CD4-positive, alpha-beta T cell treated with Interleukin-4 for 4 hours (primary cell): ENCODE data around the gene ALPP.
"Not testable (repeated sequence)": the region's sequence is repeated elsewhere in the genome, so short reads cannot be mapped to it uniquely, and the experiment has no call there.

Source experiments
- DNase-seq: peaks from one replicate; pipeline ENCODE4 v3.0.0-alpha.2; 2020

Gene ALPP

GRCh38 chr2:232382331-232383225, 4.0 kb downstream of the ALPP start:
- DNase-seq: no peak

GRCh38 chr2:232384466-232384865, 5.9 kb downstream of the ALPP start:
- DNase-seq: no peak

GRCh38 chr2:232385058-232385457, 6.5 kb downstream of the ALPP start:
- DNase-seq: not testable (repeated sequence)

GRCh38 chr2:232385660-232386489, 7.3 kb downstream of the ALPP start:
- DNase-seq: no peak

- DNase-seq: no peak
Measured at GRCh38 chr2:232386490-232386739, 7.9 kb downstream of the ALPP start.

GRCh38 chr2:232386740-232387450, 8.3 kb downstream of the ALPP start:
- DNase-seq: no peak

GRCh38 chr2:232387451-232388171, 9.1 kb downstream of the ALPP start:
- DNase-seq: no peak

- DNase-seq: no peak
Measured at GRCh38 chr2:232388324-232388891, 9.9 kb downstream of the ALPP start.

- DNase-seq: no peak
Measured at GRCh38 chr2:232389327-232389726, 10.8 kb downstream of the ALPP start.

- DNase-seq: no peak
Measured at GRCh38 chr2:232390661-232391060, 12.1 kb downstream of the ALPP start.

- DNase-seq: no peak
Measured at GRCh38 chr2:232393556-232393955, 15.0 kb downstream of the ALPP start.

GRCh38 chr2:232394431-232394830, 15.9 kb downstream of the ALPP start:
- not testable (repeated sequence) for DNase-seq

GRCh38 chr2:232395586-232395985, 17.0 kb downstream of the ALPP start:
- DNase-seq: no peak

GRCh38 chr2:232396683-232397082, 18.1 kb downstream of the ALPP start:
- no peak for DNase-seq

- no peak for DNase-seq
Measured at GRCh38 chr2:232398293-232399034, 19.9 kb downstream of the ALPP start.

- no peak for DNase-seq
Measured at GRCh38 chr2:232400256-232401015, 21.9 kb downstream of the ALPP start.

GRCh38 chr2:232402518-232402917, 24.0 kb downstream of the ALPP start:
- DNase-seq: no peak

GRCh38 chr2:232405943-232406510, 27.5 kb downstream of the ALPP start:
- no peak for DNase-seq

GRCh38 chr2:232406556-232407310, 28.2 kb downstream of the ALPP start, which contains the start of gene ALPG:
Gene ALPG (plus strand): TSS chr2:232406844. CDS start chr2:232406895, 51 bp downstream.
- no peak for DNase-seq
